H1 (cell line): ENCODE results near the gene MACROD2. TPM values are rescaled to one million over a fixed set of nuclear protein-coding genes. Genes with fewer than 3 reads are reported as not detected.

Experiments
- E2F6 ChIP-seq: IDR thresholded peaks from 2 replicates; pipeline ENCODE4 v1.6.1; 2012; ENCODE audit warnings: inconsistent platforms
- POLR2AphosphoS5 ChIP-seq: IDR thresholded peaks from 2 replicates; pipeline ENCODE4 v1.6.1; 2011; ENCODE audit warnings: low read depth, low read length
- TAF7 ChIP-seq: optimal IDR thresholded peaks from 2 replicates; pipeline ENCODE3; 2011; ENCODE audit warnings: low read depth, mild to moderate bottlenecking, inconsistent platforms, low read length, moderate library complexity, borderline replicate concordance
- polyA plus RNA-seq, 7 experiments: library from polyadenylated mRNA; depleted of rRNA in 3 of 7; stranded (reverse) in 5 of 7; unstranded in 2 of 7; fragments of >200 nt in 5 of 7; fragments of 200-250 nt in 2 of 7; gene quantifications; 1 replicate in 5 of 7; 2 replicates in 1 of 7; 4 replicates in 1 of 7; pipeline versions ENCODE4 v1.2.1 to v1.2.3, GENCODE V29; 2011 to 2013; ENCODE audit warnings: missing spikeins in 2 of 7, mixed read lengths in 2 of 7
- total RNA-seq: library from RNA; stranded (reverse); fragmentation: NEBNext Ultra II Directional; extraction: Animal tissue kit (Norgen Biotek cat#: 25700); gene quantifications from 2 replicates; pipeline ENCODE4 v1.2.1, GENCODE V29; 2021

MACROD2 gene
- total and polyA plus RNA-seq, 2 of the 8 experiments (the other 6 are each of a cell fraction or from before 2014, with no cell fraction given): 0.70 to 3.9 TPM

GRCh38 chr20:14413835-14414234 lies 418.5 kb downstream of the MACROD2 start (continued):
- no peak for TF ChIP-seq E2F6
- TF ChIP-seq POLR2AphosphoS5: no peak
- no peak for TF ChIP-seq TAF7
